Measurements from ENCODE around the gene PLCB1. TPM values are rescaled to one million over a fixed set of nuclear protein-coding genes. Genes with fewer than 3 reads are reported as not detected.

PLCB1 gene
- total and polyA plus RNA-seq, 2 donors (not counting 3 experiments of a cell fraction or from before 2014, with no cell fraction given) = 10.2 to 53.4 TPM

GRCh38 chr20:8250539-8251200 lies 118.6 kb downstream of the PLCB1 start:
- Histone ChIP-seq H3K27me3 (ENCODE audit: control insufficient read depth in 2 of 2, insufficient read depth in 2 of 2, low read length in 2 of 2) (no peaks in the 10 kb centered on the region), H3K9me1 (replicated peaks; ENCODE audit: control insufficient read depth, extremely low read depth, insufficient read depth, low read length) (no peaks in the 10 kb centered on the region), H3K27ac (ENCODE audit: insufficient read depth, low read depth, low read length) (no peak overlapping the region), H3K36me3 (ENCODE audit: control insufficient read depth in 2 of 2, extremely low read depth in 1 of 2, insufficient read depth in 2 of 2, low read length in 2 of 2) (no peaks in the 10 kb centered on the region), H4K20me1 (replicated peaks; ENCODE audit: control insufficient read depth, extremely low read depth, insufficient read depth, low read length) (no peaks in the 10 kb centered on the region), H3K9ac (replicated peaks; ENCODE audit: extremely low read depth, insufficient read depth, low read length) (no peak overlapping the region), H3K4me3 (replicated peaks in 1 of 3; ENCODE audit: insufficient read depth in 1 of 3, low read depth in 1 of 3, low read length in 3 of 3) (no peak overlapping the region), H3K4me2 (ENCODE audit: insufficient read depth, low read length) (no peak overlapping the region), H3K4me1 (ENCODE audit: control insufficient read depth, extremely low read depth, insufficient read depth, low read length) (peaks cover 5% of the 10 kb centered on the region), H3K9me3 (replicated peaks; ENCODE audit: control insufficient read depth, insufficient read depth, low read length) (no peaks in the 10 kb centered on the region), H2AFZ (ENCODE audit: low read depth, low read length) (no peak overlapping the region), H3K79me2 (ENCODE audit: control insufficient read depth, insufficient read depth, low read length) (no peaks in the 10 kb centered on the region)
- FAIRE-seq (no peak), DNase-seq (ENCODE audit: low read depth, low spot score) (no peak)
- dilution Hi-C loops (cut with MboI; ENCODE audit: extremely low pct_ligation_motif_present, low sequenced_read_pairs) (no loop called here), intact Hi-C loops (cut with micrococcal nuclease) (no loop called here)
- no peak for TF ChIP-seq GATA2 (IDR thresholded peaks at IDR 0.05; ENCODE audit: insufficient read depth, insufficient read length, low read depth, low read length)
- no peak for TF ChIP-seq JUN (IDR thresholded peaks at IDR 0.05; ENCODE audit: borderline replicate concordance, insufficient read depth, insufficient read length, low read depth)
- no peak for TF ChIP-seq CTCF (IDR thresholded peaks at IDR 0.05; ENCODE audit: extremely low read depth in 1 of 2, insufficient read depth in 1 of 2, low read depth in 1 of 2, low read length in 2 of 2)
- no peak for TF ChIP-seq POLR2AphosphoS5 (IDR thresholded peaks at IDR 0.05; ENCODE audit: insufficient read depth, low read depth, low read length)
- TF ChIP-seq MAX (IDR thresholded peaks at IDR 0.05; ENCODE audit: insufficient read depth, insufficient read length) = no peak
- TF ChIP-seq MYC (IDR thresholded peaks at IDR 0.05; ENCODE audit: low read depth, low read length) = no peak
- TF ChIP-seq EZH2 (IDR thresholded peaks at IDR 0.05; ENCODE audit: borderline replicate concordance, low read depth, low read length, severe bottlenecking) = no peak
- TF ChIP-seq POLR2A (IDR thresholded peaks at IDR 0.05; ENCODE audit: low read depth, low read length) = no peak
- no peak for TF ChIP-seq FOS (IDR thresholded peaks at IDR 0.05; ENCODE audit: borderline replicate concordance, insufficient read depth, low read length)
- POLR2A ChIA-PET = no interaction called here
- no TSS peak for BruUV-seq (replicated peaks)
- CTCF ChIA-PET = no interaction called here
